ENCODE results near the gene TNP1.

The TNP1 gene

DNA sequence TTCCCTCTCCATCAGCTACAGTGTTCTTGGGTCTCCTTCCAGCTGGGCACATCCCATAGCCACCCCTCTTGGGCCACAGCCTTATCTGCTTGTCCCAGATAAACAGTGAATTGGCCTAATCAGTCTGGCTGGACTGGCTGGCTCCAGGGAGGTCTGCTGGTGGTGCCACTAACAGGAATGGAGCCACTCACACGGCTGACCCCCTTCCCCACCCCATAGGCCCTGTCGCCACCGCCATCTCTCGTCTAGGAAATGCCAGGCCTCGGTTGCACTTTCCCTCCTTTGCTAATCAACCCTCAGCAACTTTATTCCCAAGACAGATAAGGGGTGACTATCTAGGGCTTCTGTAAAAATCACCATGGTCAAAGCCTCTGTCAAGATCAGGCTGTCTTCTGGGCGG is 23.0 kb upstream of the TNP1 start:
- Histone ChIP-seq H3K27me3 (no peaks in the 10 kb centered on the region), H3K4me1 (ENCODE audit: control insufficient read depth in 1 of 2, insufficient read depth in 1 of 2, low read depth in 1 of 2, low read length in 1 of 2) (no peaks in the 10 kb centered on the region), H3K9me3 (no peaks in the 10 kb centered on the region), H3K27ac (no peak overlapping the region), H3K36me3 (no peaks in the 10 kb centered on the region), H3K4me3 (ENCODE audit: low read depth in 1 of 2, low read length in 1 of 2) (no peak overlapping the region)
- TF ChIP-seq CTCF (IDR thresholded peaks at IDR 0.05), result no peak

- no peak overlapping the region for H3K27ac ChIP-seq
- no peaks in the 10 kb centered on the region for H3K4me1 ChIP-seq (ENCODE audit: control insufficient read depth in 1 of 2, insufficient read depth in 1 of 2, low read depth in 1 of 2, low read length in 1 of 2)
- no peak overlapping the region for H3K4me3 ChIP-seq (ENCODE audit: low read depth in 1 of 2, low read length in 1 of 2)
- TF ChIP-seq CTCF (IDR thresholded peaks at IDR 0.05), result no peak
- H3K9me3 ChIP-seq, result no peaks in the 10 kb centered on the region
- H3K36me3 ChIP-seq, result no peaks in the 10 kb centered on the region
- H3K27me3 ChIP-seq, result no peaks in the 10 kb centered on the region
Measured at GRCh38 chr2:216881411-216881810, 21.5 kb upstream of the TNP1 start.

GRCh38 chr2:216880509-216881184 is 20.8 kb upstream of the TNP1 start:
- Histone ChIP-seq H3K4me1 (ENCODE audit: control insufficient read depth in 1 of 2, insufficient read depth in 1 of 2, low read depth in 1 of 2, low read length in 1 of 2) (no peaks in the 10 kb centered on the region), H3K36me3 (no peaks in the 10 kb centered on the region), H3K9me3 (no peaks in the 10 kb centered on the region), H3K4me3 (ENCODE audit: low read depth in 1 of 2, low read length in 1 of 2) (no peak overlapping the region), H3K27ac (no peak overlapping the region), H3K27me3 (no peaks in the 10 kb centered on the region)
- TF ChIP-seq CTCF (IDR thresholded peaks at IDR 0.05), result no peak

DNA sequence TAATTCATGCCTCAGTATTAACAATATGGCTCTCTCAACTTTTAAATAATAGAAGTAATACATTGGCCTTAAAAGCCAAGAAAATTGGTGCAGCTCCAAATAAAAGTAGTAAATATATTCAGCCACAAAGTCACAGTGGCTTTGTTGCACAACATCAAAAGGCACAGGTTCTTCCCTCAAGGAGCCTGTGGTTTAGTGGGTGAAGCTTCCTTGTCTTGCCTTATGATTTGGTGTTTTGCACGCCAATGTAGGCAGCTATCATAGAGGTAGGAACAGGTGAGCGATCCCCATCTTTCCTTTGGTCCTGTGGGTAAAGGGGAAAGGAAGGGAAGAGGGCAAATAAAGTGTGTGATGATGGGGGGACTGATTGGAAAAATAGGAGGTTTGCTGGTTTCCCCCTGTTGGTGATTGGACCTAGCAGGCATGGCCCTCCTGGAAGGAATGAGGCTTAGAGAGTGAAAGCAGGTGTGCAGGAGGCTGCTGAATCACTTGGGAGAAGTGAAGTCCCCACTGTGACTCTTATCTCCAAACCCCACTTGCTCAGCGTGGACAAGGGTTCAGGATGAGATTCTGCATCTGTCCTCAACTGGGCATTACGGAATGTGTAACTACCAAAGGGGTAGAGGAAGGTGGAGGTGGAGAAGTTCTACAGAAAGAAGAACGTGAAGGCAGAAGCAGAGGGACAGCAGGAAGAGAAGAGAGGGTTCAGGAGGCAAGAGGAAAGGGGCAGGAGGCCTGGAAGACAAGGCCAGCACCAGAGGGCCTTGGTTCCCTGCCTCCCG is 20.1 kb upstream of the TNP1 start:
- H3K4me3 ChIP-seq (ENCODE audit: low read depth in 1 of 2, low read length in 1 of 2), result no peak overlapping the region
- H3K27ac ChIP-seq, result no peak overlapping the region
- H3K36me3 ChIP-seq, result no peaks in the 10 kb centered on the region
- no peaks in the 10 kb centered on the region for H3K4me1 ChIP-seq (ENCODE audit: control insufficient read depth in 1 of 2, insufficient read depth in 1 of 2, low read depth in 1 of 2, low read length in 1 of 2)
- no peaks in the 10 kb centered on the region for H3K27me3 ChIP-seq
- TF ChIP-seq CTCF (IDR thresholded peaks at IDR 0.05), result no peak
- H3K9me3 ChIP-seq, result no peaks in the 10 kb centered on the region

- TF ChIP-seq CTCF (IDR thresholded peaks at IDR 0.05), result no peak
- Histone ChIP-seq H3K36me3 (no peaks in the 10 kb centered on the region), H3K4me1 (ENCODE audit: control insufficient read depth in 1 of 2, insufficient read depth in 1 of 2, low read depth in 1 of 2, low read length in 1 of 2) (no peaks in the 10 kb centered on the region), H3K4me3 (ENCODE audit: low read depth in 1 of 2, low read length in 1 of 2) (no peak overlapping the region), H3K27me3 (no peaks in the 10 kb centered on the region), H3K27ac (no peak overlapping the region), H3K9me3 (no peaks in the 10 kb centered on the region)
Measured at GRCh38 chr2:216878072-216878471, 18.2 kb upstream of the TNP1 start.

Measured in neutrophil (primary cell).